Activated CD4-positive, alpha-beta T cell treated with anti-CD3 and anti-CD28 coated beads, Interleukin-2, amount 50 U/mL, for 48 hours (primary cell): Measurements from ENCODE around the gene METTL22.

Experiments used
- DNase-seq, 2 experiments: peaks; one replicate each; pipeline ENCODE4 v3.0.0-alpha.2; 2020

METTL22 gene

GRCh38 chr16:8594149-8594666, 27.3 kb upstream of the METTL22 start:
- DNase-seq: no peak

GRCh38 chr16:8595783-8596182, 25.7 kb upstream of the METTL22 start:
- DNase-seq: no peak

- DNase-seq: no peak
Observed at GRCh38 chr16:8596581-8596980, 24.9 kb upstream of the METTL22 start.

GRCh38 chr16:8600144-8600775, 21.2 kb upstream of the METTL22 start:
- DNase-seq: no peak

- DNase-seq: no peak
Observed at GRCh38 chr16:8605554-8605953, 15.9 kb upstream of the METTL22 start.

- no peak for DNase-seq
Observed at GRCh38 chr16:8607214-8607613, 14.3 kb upstream of the METTL22 start.

GRCh38 chr16:8611122-8611521, 10.4 kb upstream of the METTL22 start:
- DNase-seq: no peak

- no peak for DNase-seq
Observed at GRCh38 chr16:8611886-8612600, 9.5 kb upstream of the METTL22 start.

GRCh38 chr16:8614435-8615029, 7.0 kb upstream of the METTL22 start:
- no peak for DNase-seq

- no peak for DNase-seq
Observed at GRCh38 chr16:8619671-8620370, 1.7 kb upstream of the METTL22 start.

GRCh38 chr16:8620535-8620934, 963 bp upstream of the METTL22 start:
- DNase-seq: no peak

GRCh38 chr16:8621222-8621571, 301 bp upstream of the METTL22 start:
- DNase-seq: no peak

- no peak for DNase-seq
Observed at GRCh38 chr16:8622315-8622656, 788 bp downstream of the METTL22 start.

- no peak for DNase-seq
Observed at GRCh38 chr16:8623634-8624033, 2.1 kb downstream of the METTL22 start.

GRCh38 chr16:8625491-8626087, 4.1 kb downstream of the METTL22 start:
- DNase-seq: no peak

GRCh38 chr16:8626946-8627345, 5.4 kb downstream of the METTL22 start:
- DNase-seq: no peak

GRCh38 chr16:8627456-8627855, 6.0 kb downstream of the METTL22 start:
- no peak for DNase-seq

GRCh38 chr16:8628981-8629725, 7.7 kb downstream of the METTL22 start:
- DNase-seq: no peak

GRCh38 chr16:8630255-8630953, 8.9 kb downstream of the METTL22 start:
- no peak for DNase-seq

GRCh38 chr16:8631373-8631772, 9.9 kb downstream of the METTL22 start:
- no peak for DNase-seq

GRCh38 chr16:8631818-8632465, 10.4 kb downstream of the METTL22 start:
- no peak for DNase-seq
